ENCODE measurements around the gene KIRREL3.
A peak's percentile ranks its signal among the peaks of the same experiment; 100 is the strongest.

The KIRREL3 gene

GRCh38 chr11:126766440-126766839 lies 234.1 kb downstream of the KIRREL3 start:
- DNase-seq, result no peak

- no peak for DNase-seq
Observed at GRCh38 chr11:126765196-126765595, 235.4 kb downstream of the KIRREL3 start.

GRCh38 chr11:126764231-126764630 lies 236.3 kb downstream of the KIRREL3 start:
- no peak for DNase-seq

GRCh38 chr11:126756855-126757254 lies 243.7 kb downstream of the KIRREL3 start:
- DNase-seq, result no peak

- DNase-seq, result no peak
Observed at GRCh38 chr11:126756421-126756820, 244.1 kb downstream of the KIRREL3 start.

- DNase-seq, result no peak
Observed at GRCh38 chr11:126755526-126755925, 245.0 kb downstream of the KIRREL3 start.

GRCh38 chr11:126754591-126755426 lies 245.8 kb downstream of the KIRREL3 start:
- DNase-seq, result no peak

GRCh38 chr11:126753990-126754389 lies 246.6 kb downstream of the KIRREL3 start:
- no peak for DNase-seq

GRCh38 chr11:126751242-126751641 lies 249.3 kb downstream of the KIRREL3 start:
- DNase-seq, result no peak

- DNase-seq, result no peak
Observed at GRCh38 chr11:126748793-126749192, 251.8 kb downstream of the KIRREL3 start.

GRCh38 chr11:126748100-126748791 lies 252.3 kb downstream of the KIRREL3 start:
- DNase-seq, result peak; percentile 62

- no peak for DNase-seq
Observed at GRCh38 chr11:126747315-126747714, 253.3 kb downstream of the KIRREL3 start.

- DNase-seq, result no peak
Observed at GRCh38 chr11:126746443-126746842, 254.1 kb downstream of the KIRREL3 start.

GRCh38 chr11:126744699-126745098 lies 255.9 kb downstream of the KIRREL3 start:
- no peak for DNase-seq

GRCh38 chr11:126743628-126744027 lies 256.9 kb downstream of the KIRREL3 start:
- no peak for DNase-seq

GRCh38 chr11:126742582-126742981 lies 258.0 kb downstream of the KIRREL3 start:
- DNase-seq, result no peak

- DNase-seq, result no peak
Observed at GRCh38 chr11:126740846-126741245, 259.7 kb downstream of the KIRREL3 start.

- DNase-seq, result no peak
Observed at GRCh38 chr11:126739499-126740145, 260.9 kb downstream of the KIRREL3 start.

- DNase-seq, result no peak
Observed at GRCh38 chr11:126738295-126739031, 262.1 kb downstream of the KIRREL3 start.

GRCh38 chr11:126736682-126737572 lies 263.6 kb downstream of the KIRREL3 start:
- no peak for DNase-seq

GRCh38 chr11:126734752-126735151 lies 265.8 kb downstream of the KIRREL3 start:
- DNase-seq, result no peak

- DNase-seq, result no peak
Observed at GRCh38 chr11:126733685-126734084, 266.9 kb downstream of the KIRREL3 start.

Measured in MV-4-11 (cell line).